Colonic mucosa (tissue), 4 donors: ENCODE measurements around the gene SPDYA. TPM values are rescaled to one million over a fixed set of nuclear protein-coding genes. Genes with fewer than 3 reads are reported as not detected.
"Not testable (repeated sequence)": the region's sequence is repeated elsewhere in the genome, so short reads cannot be mapped to it uniquely, and the experiment has no call there.

Experiments used
- DNase-seq: peaks from one replicate; pipeline ENCODE4 v3.0.0-alpha.2; 2020
- H3K27ac ChIP-seq: fragments of 200-600 bp; one replicate; pipeline ENCODE4 v1.8.0; 2021
- H3K27me3 ChIP-seq: fragments of 200-600 bp; one replicate; pipeline ENCODE4 v1.8.0; 2021
- H3K36me3 ChIP-seq: fragments of 200-600 bp; one replicate; pipeline ENCODE4 v1.8.0; 2021
- H3K4me1 ChIP-seq: fragments of 200-600 bp; one replicate; pipeline ENCODE4 v1.8.0; 2021; ENCODE audit warnings: mild to moderate bottlenecking
- H3K4me3 ChIP-seq: fragments of 200-600 bp; one replicate; pipeline ENCODE4 v1.8.0; 2021
- H3K9ac ChIP-seq, 2 donors: one replicate each; pipeline ENCODE4 v1.7.0; 2013; ENCODE audit warnings: control low read depth in 2 of 2, low read depth in 2 of 2, low read length in 2 of 2
- H3K9me3 ChIP-seq: fragments of 200-600 bp; one replicate; pipeline ENCODE4 v1.8.0; 2021
- CTCF ChIP-seq: fragments of 200-600 bp; IDR thresholded peaks from one replicate; pipeline ENCODE4 v1.8.0; 2022; ENCODE audit warnings: antibody characterized with exemption, mild to moderate bottlenecking
- intact Hi-C: fragments of 100-400 bp; cut with DNase I; formaldehyde crosslinking; loops from one replicate; pipeline ENCODE4 v1.14.1; 2022
- total RNA-seq, 2 donors: library from RNA; stranded (reverse); fragmentation: NEBNext Ultra II Directional in 1 of 2; extraction: Animal tissue kit (Norgen Biotek cat#: 25700) in 1 of 2; gene quantifications; one replicate each; pipeline ENCODE4 v1.2.1, GENCODE V29; 2021
- donor health status: healthy.
- donor health status: DM: no; HTN: no; CAD: no.
- donor health status: DM: no; HTN: no; CAD: no.

SPDYA gene
- total RNA-seq, 2 donors from 2014 or later, result 0.42 to 1.1 TPM

GRCh38 chr2:28780496-28780895 is 30.1 kb upstream of the SPDYA start:
- Histone ChIP-seq H3K36me3 (peaks cover 17% of the 10 kb centered on the region), H3K9ac (no peak overlapping the region), H3K4me3 (no peak overlapping the region), H3K27ac (no peak overlapping the region), H3K9me3 (no peaks in the 10 kb centered on the region), H3K27me3 (no peaks in the 10 kb centered on the region), H3K4me1 (no peaks in the 10 kb centered on the region)
- no peak for DNase-seq
- no peak for TF ChIP-seq CTCF
- intact Hi-C loops, result no loop called here

- TF ChIP-seq CTCF, result no peak
- intact Hi-C loops, result no loop called here
- DNase-seq, result no peak
- H3K9me3 ChIP-seq, result no peaks in the 10 kb centered on the region
- H3K27ac ChIP-seq, result no peak overlapping the region
- H3K27me3 ChIP-seq, result no peaks in the 10 kb centered on the region
- H3K4me3 ChIP-seq, result no peak overlapping the region
- H3K4me1 ChIP-seq, result no peaks in the 10 kb centered on the region
- H3K36me3 ChIP-seq, result peaks cover 19% of the 10 kb centered on the region
- no peak overlapping the region for H3K9ac ChIP-seq
These were observed 28.2 kb upstream of the SPDYA start for GRCh38 chr2:28782423-28782822.

- DNase-seq, H3K9me3 ChIP-seq, H3K27me3 ChIP-seq, intact Hi-C loops, H3K9ac ChIP-seq, H3K4me3 ChIP-seq, H3K4me1 ChIP-seq, H3K27ac ChIP-seq: not testable (repeated sequence)
- peaks cover 15% of the 10 kb centered on the region for H3K36me3 ChIP-seq
These were observed 26.1 kb upstream of the SPDYA start for GRCh38 chr2:28784570-28784969.

GRCh38 chr2:28796620-28797019 is 14.0 kb upstream of the SPDYA start:
- DNase-seq, result no peak
- Histone ChIP-seq H3K9me3 (no peaks in the 10 kb centered on the region), H3K9ac (no peak overlapping the region), H3K4me3 (no peak overlapping the region), H3K36me3 (peaks cover 9% of the 10 kb centered on the region), H3K27ac (no peak overlapping the region), H3K4me1 (no peaks in the 10 kb centered on the region), H3K27me3 (no peaks in the 10 kb centered on the region)
- intact Hi-C loops, result no loop called here
- TF ChIP-seq CTCF, result no peak

GRCh38 chr2:28801726-28802125 is 8.9 kb upstream of the SPDYA start:
- Histone ChIP-seq H3K36me3 (no peaks in the 10 kb centered on the region), H3K9me3 (no peaks in the 10 kb centered on the region), H3K9ac (no peak overlapping the region), H3K4me3 (no peak overlapping the region), H3K27ac (no peak overlapping the region), H3K27me3 (no peaks in the 10 kb centered on the region), H3K4me1 (no peaks in the 10 kb centered on the region)
- no peak for TF ChIP-seq CTCF
- intact Hi-C loops, result no loop called here
- no peak for DNase-seq

- TF ChIP-seq CTCF, result no peak
- no peak overlapping the region for H3K4me3 ChIP-seq
- H3K9me3 ChIP-seq, result no peaks in the 10 kb centered on the region
- no peak overlapping the region for H3K27ac ChIP-seq
- no peak overlapping the region for H3K9ac ChIP-seq
- H3K4me1 ChIP-seq, result no peaks in the 10 kb centered on the region
- intact Hi-C loops, result no loop called here
- no peaks in the 10 kb centered on the region for H3K36me3 ChIP-seq
- DNase-seq, result no peak
- no peaks in the 10 kb centered on the region for H3K27me3 ChIP-seq
These were observed 7.6 kb upstream of the SPDYA start for GRCh38 chr2:28802975-28803429.
